Measurements from ENCODE around the gene AIPL1. TPM values are rescaled to one million over a fixed set of nuclear protein-coding genes. Genes with fewer than 3 reads are reported as not detected.

The AIPL1 gene
- total RNA-seq, 1 experiment from 2014 or later, result not detected

GRCh38 chr17:6398955-6399354, 36.0 kb downstream of the AIPL1 start:
- Histone ChIP-seq H2AFZ (ENCODE audit: low read length) (no peak overlapping the region), H3K4me1 (ENCODE audit: low read length) (no peaks in the 10 kb centered on the region), H3K4me3 (ENCODE audit: low read length) (no peak overlapping the region), H4K20me1 (ENCODE audit: insufficient read depth, low read depth, low read length) (no peaks in the 10 kb centered on the region), H3K4me2 (ENCODE audit: low read depth, low read length, poor library complexity, severe bottlenecking) (no peak overlapping the region), H3K27ac (ENCODE audit: low read length) (no peak overlapping the region), H3K9me3 (ENCODE audit: low read length) (no peaks in the 10 kb centered on the region), H3K79me2 (ENCODE audit: low read length) (no peaks in the 10 kb centered on the region), H3K27me3 (ENCODE audit: low read length) (no peaks in the 10 kb centered on the region), H3K9me2 (replicated peaks; ENCODE audit: insufficient read depth, low read length) (no peaks in the 10 kb centered on the region), H3K36me3 (ENCODE audit: insufficient read depth, low read length) (no peaks in the 10 kb centered on the region), H3K9ac (ENCODE audit: low read length) (no peak overlapping the region)
- no peak for DNase-seq

GRCh38 chr17:6394055-6394606, 40.8 kb downstream of the AIPL1 start:
- H3K4me2 ChIP-seq (ENCODE audit: low read depth, low read length, poor library complexity, severe bottlenecking), result no peak overlapping the region
- H3K4me3 ChIP-seq (ENCODE audit: low read length), result no peak overlapping the region
- H3K27me3 ChIP-seq (ENCODE audit: low read length), result no peaks in the 10 kb centered on the region
- no peaks in the 10 kb centered on the region for H3K4me1 ChIP-seq (ENCODE audit: low read length)
- no peak for DNase-seq
- no peaks in the 10 kb centered on the region for H3K79me2 ChIP-seq (ENCODE audit: low read length)
- no peak overlapping the region for H3K27ac ChIP-seq (ENCODE audit: low read length)
- H3K9me3 ChIP-seq (ENCODE audit: low read length), result no peaks in the 10 kb centered on the region
- no peak overlapping the region for H3K9ac ChIP-seq (ENCODE audit: low read length)
- no peak overlapping the region for H2AFZ ChIP-seq (ENCODE audit: low read length)
- H4K20me1 ChIP-seq (ENCODE audit: insufficient read depth, low read depth, low read length), result no peaks in the 10 kb centered on the region
- H3K36me3 ChIP-seq (ENCODE audit: insufficient read depth, low read length), result no peaks in the 10 kb centered on the region
- no peaks in the 10 kb centered on the region for H3K9me2 ChIP-seq (replicated peaks; ENCODE audit: insufficient read depth, low read length)

- no peaks in the 10 kb centered on the region for H3K4me1 ChIP-seq (ENCODE audit: low read length)
- H2AFZ ChIP-seq (ENCODE audit: low read length), result no peak overlapping the region
- no peaks in the 10 kb centered on the region for H3K9me3 ChIP-seq (ENCODE audit: low read length)
- no peak overlapping the region for H3K4me3 ChIP-seq (ENCODE audit: low read length)
- no peak overlapping the region for H3K9ac ChIP-seq (ENCODE audit: low read length)
- no peaks in the 10 kb centered on the region for H4K20me1 ChIP-seq (ENCODE audit: insufficient read depth, low read depth, low read length)
- no peaks in the 10 kb centered on the region for H3K9me2 ChIP-seq (replicated peaks; ENCODE audit: insufficient read depth, low read length)
- H3K79me2 ChIP-seq (ENCODE audit: low read length), result no peaks in the 10 kb centered on the region
- no peaks in the 10 kb centered on the region for H3K36me3 ChIP-seq (ENCODE audit: insufficient read depth, low read length)
- no peak for DNase-seq
- H3K4me2 ChIP-seq (ENCODE audit: low read depth, low read length, poor library complexity, severe bottlenecking), result no peak overlapping the region
- H3K27me3 ChIP-seq (ENCODE audit: low read length), result no peaks in the 10 kb centered on the region
- no peak overlapping the region for H3K27ac ChIP-seq (ENCODE audit: low read length)
Measured at GRCh38 chr17:6393351-6393952, 41.5 kb downstream of the AIPL1 start.

DNA sequence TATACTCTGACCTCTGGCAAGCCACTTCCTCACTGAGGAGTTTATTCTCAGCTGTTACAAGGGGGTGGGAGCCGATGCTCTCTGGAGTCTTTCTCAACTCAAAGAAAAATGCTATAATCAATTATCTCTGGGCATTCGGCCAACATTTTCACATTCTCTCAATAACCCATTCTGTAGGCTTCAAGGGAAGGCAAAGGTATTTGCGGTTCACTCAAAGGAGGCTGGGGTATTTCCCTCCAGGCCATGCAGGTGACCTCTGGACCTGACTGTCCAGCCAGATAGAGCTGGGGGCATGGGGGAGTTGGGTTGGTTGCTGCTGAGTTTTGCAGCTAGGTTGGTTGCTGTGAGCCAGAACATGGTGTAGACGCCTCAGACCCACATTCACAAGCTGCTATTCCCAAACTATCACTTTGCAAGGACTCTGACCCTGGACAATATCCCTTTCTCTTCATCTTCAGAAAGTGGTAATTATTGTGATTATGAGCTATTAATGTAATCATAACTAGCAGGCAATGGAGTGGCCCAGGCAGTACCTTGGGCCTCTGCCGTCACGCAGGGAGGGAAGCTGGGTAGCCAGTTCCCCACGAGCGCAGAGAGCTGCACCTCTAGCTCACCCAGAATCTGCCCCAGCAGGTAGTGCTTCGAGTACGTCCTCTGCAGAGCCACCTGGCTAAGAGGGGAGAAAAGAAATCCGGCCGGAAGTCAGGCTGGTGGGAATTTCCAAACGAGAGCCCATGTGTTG, 42.1 kb downstream of the AIPL1 start:
- Histone ChIP-seq H3K4me1 (ENCODE audit: low read length) (no peaks in the 10 kb centered on the region), H4K20me1 (ENCODE audit: insufficient read depth, low read depth, low read length) (no peaks in the 10 kb centered on the region), H3K4me2 (ENCODE audit: low read depth, low read length, poor library complexity, severe bottlenecking) (no peak overlapping the region), H3K4me3 (ENCODE audit: low read length) (no peak overlapping the region), H3K79me2 (ENCODE audit: low read length) (no peaks in the 10 kb centered on the region), H3K9me3 (ENCODE audit: low read length) (no peaks in the 10 kb centered on the region), H3K27me3 (ENCODE audit: low read length) (no peaks in the 10 kb centered on the region), H3K9ac (ENCODE audit: low read length) (no peak overlapping the region), H3K27ac (ENCODE audit: low read length) (no peak overlapping the region), H2AFZ (ENCODE audit: low read length) (no peak overlapping the region), H3K9me2 (replicated peaks; ENCODE audit: insufficient read depth, low read length) (no peaks in the 10 kb centered on the region), H3K36me3 (ENCODE audit: insufficient read depth, low read length) (no peaks in the 10 kb centered on the region)
- DNase-seq, result no peak

DNA sequence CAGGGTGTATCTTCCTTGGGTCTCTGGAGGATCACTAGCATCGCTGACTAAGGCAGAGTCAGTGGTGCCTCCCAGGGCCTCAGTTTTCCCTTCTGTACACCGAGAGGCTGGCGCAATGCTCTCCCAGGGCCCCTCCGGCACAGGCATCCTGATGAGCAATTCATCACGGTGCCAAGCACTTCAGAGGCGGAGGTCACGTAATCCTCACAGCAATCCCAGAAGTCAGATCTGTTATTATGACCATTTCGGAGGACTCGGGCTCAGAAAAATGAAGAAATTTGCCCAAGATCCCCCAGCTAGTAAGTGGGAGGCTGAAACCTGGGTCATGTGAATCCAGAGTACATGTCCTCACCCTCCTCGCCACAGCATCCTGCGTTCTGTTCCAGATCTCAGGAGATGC, 46.5 kb downstream of the AIPL1 start:
- DNase-seq, result no peak
- H3K4me2 ChIP-seq (ENCODE audit: low read depth, low read length, poor library complexity, severe bottlenecking), result no peak overlapping the region
- H3K27me3 ChIP-seq (ENCODE audit: low read length), result no peaks in the 10 kb centered on the region
- no peak overlapping the region for H3K27ac ChIP-seq (ENCODE audit: low read length)
- no peaks in the 10 kb centered on the region for H3K9me3 ChIP-seq (ENCODE audit: low read length)
- H3K4me1 ChIP-seq (ENCODE audit: low read length), result no peaks in the 10 kb centered on the region
- no peaks in the 10 kb centered on the region for H3K9me2 ChIP-seq (replicated peaks; ENCODE audit: insufficient read depth, low read length)
- H3K4me3 ChIP-seq (ENCODE audit: low read length), result no peak overlapping the region
- no peaks in the 10 kb centered on the region for H3K79me2 ChIP-seq (ENCODE audit: low read length)
- H2AFZ ChIP-seq (ENCODE audit: low read length), result no peak overlapping the region
- no peaks in the 10 kb centered on the region for H3K36me3 ChIP-seq (ENCODE audit: insufficient read depth, low read length)
- no peak overlapping the region for H3K9ac ChIP-seq (ENCODE audit: low read length)
- no peaks in the 10 kb centered on the region for H4K20me1 ChIP-seq (ENCODE audit: insufficient read depth, low read depth, low read length)

DNA sequence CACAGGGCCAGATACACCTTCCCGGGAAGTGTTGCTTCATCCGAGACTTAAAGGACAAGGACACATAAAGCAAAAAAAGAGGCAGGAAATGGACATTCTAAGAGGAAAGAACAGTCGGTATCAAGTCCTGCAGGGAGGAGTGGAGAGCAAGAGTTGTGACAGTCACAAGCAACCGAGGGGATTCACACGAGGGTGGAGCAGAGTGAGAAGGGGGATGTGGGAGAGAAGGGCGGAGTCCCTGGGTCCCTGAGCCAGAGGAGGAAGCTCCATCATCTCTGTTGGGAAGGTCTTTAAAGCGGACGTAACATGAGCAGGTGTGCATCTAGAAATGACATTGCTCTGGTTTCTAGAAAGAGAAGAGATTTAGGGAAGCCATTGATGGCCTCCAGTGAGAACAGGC, 47.1 kb downstream of the AIPL1 start:
- H3K9me3 ChIP-seq (ENCODE audit: low read length), result no peaks in the 10 kb centered on the region
- no peak overlapping the region for H3K27ac ChIP-seq (ENCODE audit: low read length)
- no peaks in the 10 kb centered on the region for H3K79me2 ChIP-seq (ENCODE audit: low read length)
- no peaks in the 10 kb centered on the region for H3K4me1 ChIP-seq (ENCODE audit: low read length)
- H2AFZ ChIP-seq (ENCODE audit: low read length), result no peak overlapping the region
- no peaks in the 10 kb centered on the region for H3K9me2 ChIP-seq (replicated peaks; ENCODE audit: insufficient read depth, low read length)
- H3K4me3 ChIP-seq (ENCODE audit: low read length), result no peak overlapping the region
- no peaks in the 10 kb centered on the region for H3K27me3 ChIP-seq (ENCODE audit: low read length)
- H3K36me3 ChIP-seq (ENCODE audit: insufficient read depth, low read length), result no peaks in the 10 kb centered on the region
- no peaks in the 10 kb centered on the region for H4K20me1 ChIP-seq (ENCODE audit: insufficient read depth, low read depth, low read length)
- no peak overlapping the region for H3K4me2 ChIP-seq (ENCODE audit: low read depth, low read length, poor library complexity, severe bottlenecking)
- DNase-seq, result no peak
- H3K9ac ChIP-seq (ENCODE audit: low read length), result no peak overlapping the region

DNA sequence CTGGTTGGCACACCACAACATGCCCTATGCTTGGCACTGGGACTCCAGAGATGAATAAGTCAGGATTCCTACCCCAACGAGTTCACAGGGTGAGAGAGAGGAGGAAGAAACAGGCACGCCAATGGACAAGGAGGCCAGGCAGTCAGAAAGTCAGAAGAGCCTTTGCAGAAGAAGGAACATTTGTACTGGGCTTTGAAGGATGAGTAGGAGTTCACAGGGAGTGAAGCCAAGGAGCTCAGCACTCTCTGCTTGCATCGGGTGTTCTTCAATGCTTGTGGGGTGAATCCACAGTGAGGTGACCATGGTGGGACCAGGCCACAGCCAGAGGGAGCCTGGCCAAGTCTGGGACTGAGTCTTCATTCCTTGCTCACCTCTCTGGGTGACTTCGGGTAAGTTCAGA, 47.5 kb downstream of the AIPL1 start:
- no peak overlapping the region for H2AFZ ChIP-seq (ENCODE audit: low read length)
- H3K4me3 ChIP-seq (ENCODE audit: low read length), result no peak overlapping the region
- H3K4me2 ChIP-seq (ENCODE audit: low read depth, low read length, poor library complexity, severe bottlenecking), result no peak overlapping the region
- no peaks in the 10 kb centered on the region for H3K27me3 ChIP-seq (ENCODE audit: low read length)
- no peak for DNase-seq
- H3K9me3 ChIP-seq (ENCODE audit: low read length), result no peaks in the 10 kb centered on the region
- no peaks in the 10 kb centered on the region for H3K9me2 ChIP-seq (replicated peaks; ENCODE audit: insufficient read depth, low read length)
- H3K9ac ChIP-seq (ENCODE audit: low read length), result no peak overlapping the region
- H3K27ac ChIP-seq (ENCODE audit: low read length), result no peak overlapping the region
- H3K36me3 ChIP-seq (ENCODE audit: insufficient read depth, low read length), result no peaks in the 10 kb centered on the region
- no peaks in the 10 kb centered on the region for H3K4me1 ChIP-seq (ENCODE audit: low read length)
- no peaks in the 10 kb centered on the region for H3K79me2 ChIP-seq (ENCODE audit: low read length)
- H4K20me1 ChIP-seq (ENCODE audit: insufficient read depth, low read depth, low read length), result no peaks in the 10 kb centered on the region

DNA sequence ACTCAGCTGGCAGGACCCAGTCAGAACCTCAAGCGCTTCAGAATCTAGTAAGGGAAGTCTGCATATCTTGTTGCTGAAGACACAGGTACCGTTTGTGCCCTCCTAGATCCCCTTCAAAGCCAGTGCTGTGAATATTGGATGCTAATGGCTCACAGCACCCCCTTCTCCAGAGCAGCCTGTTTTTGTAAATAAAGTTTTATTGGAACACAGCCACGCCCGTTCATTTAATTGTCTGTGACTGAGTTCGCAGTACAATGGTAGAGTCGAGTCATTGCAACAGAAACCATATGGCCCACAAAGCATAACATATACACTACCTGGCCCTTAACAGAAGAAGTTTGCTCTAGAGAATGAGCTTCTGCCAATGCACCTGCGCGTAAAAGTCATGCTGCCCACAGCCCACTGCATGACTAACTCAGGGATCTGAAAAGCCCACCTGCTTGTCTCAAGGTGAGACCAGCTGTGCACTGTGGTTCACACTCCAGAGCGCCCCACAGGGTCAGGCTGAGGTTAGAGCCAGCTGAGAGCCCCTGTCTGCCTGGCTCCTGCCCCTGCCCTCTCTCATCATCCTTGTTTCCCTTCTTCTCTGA, 48.8 kb downstream of the AIPL1 start:
- no peak for DNase-seq
- H3K27me3 ChIP-seq (ENCODE audit: low read length), result no peaks in the 10 kb centered on the region
- no peak overlapping the region for H3K4me3 ChIP-seq (ENCODE audit: low read length)
- no peaks in the 10 kb centered on the region for H3K9me3 ChIP-seq (ENCODE audit: low read length)
- H3K9me2 ChIP-seq (replicated peaks; ENCODE audit: insufficient read depth, low read length), result no peaks in the 10 kb centered on the region
- H4K20me1 ChIP-seq (ENCODE audit: insufficient read depth, low read depth, low read length), result no peaks in the 10 kb centered on the region
- H3K4me2 ChIP-seq (ENCODE audit: low read depth, low read length, poor library complexity, severe bottlenecking), result no peak overlapping the region
- no peaks in the 10 kb centered on the region for H3K36me3 ChIP-seq (ENCODE audit: insufficient read depth, low read length)
- no peak overlapping the region for H3K27ac ChIP-seq (ENCODE audit: low read length)
- no peak overlapping the region for H3K9ac ChIP-seq (ENCODE audit: low read length)
- H2AFZ ChIP-seq (ENCODE audit: low read length), result no peak overlapping the region
- no peaks in the 10 kb centered on the region for H3K4me1 ChIP-seq (ENCODE audit: low read length)
- no peaks in the 10 kb centered on the region for H3K79me2 ChIP-seq (ENCODE audit: low read length)
